Measurements from ENCODE around the gene NOA1. TPM values are rescaled to one million over a fixed set of nuclear protein-coding genes. Genes with fewer than 3 reads are reported as not detected.

NOA1 gene
- total and polyA plus RNA-seq, 4 donors, result 5.8 to 20.2 (median 14.9) TPM

DNA sequence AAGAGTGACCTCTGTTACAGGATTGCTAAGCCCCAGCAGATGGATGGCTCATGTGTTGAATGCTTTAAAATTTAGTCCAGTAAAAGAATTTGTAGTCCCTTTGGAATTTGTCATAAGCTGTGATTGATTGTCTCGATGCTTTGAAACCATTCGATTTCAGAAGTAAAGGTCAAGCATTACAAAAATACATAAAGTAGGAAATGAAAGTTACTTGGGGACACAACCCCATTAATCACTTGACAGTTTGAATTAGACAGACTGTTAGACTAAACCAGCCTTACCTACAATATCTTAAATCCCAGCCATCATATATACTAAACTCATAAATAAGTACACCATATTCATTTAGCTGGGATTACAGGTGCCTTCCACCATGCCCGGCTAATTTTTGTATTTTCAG, 63.1 kb downstream of the NOA1 start:
- no peaks in the 10 kb centered on the region for H3K27me3 ChIP-seq (ENCODE audit: control insufficient read depth in 3 of 3, insufficient read depth in 3 of 3, low read length in 2 of 3)
- TF ChIP-seq CTCF (IDR thresholded peaks at IDR 0.05; ENCODE audit: control extremely low read depth, extremely low read depth), result no peak
- no peaks in the 10 kb centered on the region for H3K9me3 ChIP-seq (ENCODE audit: control insufficient read depth in 4 of 4, insufficient read depth in 3 of 4, low read length in 3 of 4)
- DNase-seq (no peak), ATAC-seq (ENCODE audit: insufficient read depth, low FRiP score) (no peak)
- H3K36me3 ChIP-seq (ENCODE audit: control insufficient read depth in 4 of 4, insufficient read depth in 4 of 4, low read length in 4 of 4), result peaks cover 0 to 16% (median 7%) of the 10 kb centered on the region in 4 donors
- H3K4me1 ChIP-seq (ENCODE audit: control insufficient read depth in 5 of 5, insufficient read depth in 5 of 5, low read length in 5 of 5), result peaks cover 8 to 25% (median 18%) of the 10 kb centered on the region in 5 donors
- H3K9ac ChIP-seq (ENCODE audit: insufficient read depth in 1 of 2, low read length in 2 of 2), result no peak overlapping the region
- 72 to 73% methylated on average over 3 of the region's 3 CpGs for WGBS, 2 donors
- H3K27ac ChIP-seq (ENCODE audit: low read depth in 1 of 2, low read length in 1 of 2), result no peak overlapping the region
- H3K4me3 ChIP-seq, result no peak overlapping the region

Small RNA genes lying within 50 kb of the gene (small RNA-seq; reads per million reads assigned to genes)
- gene RNU6-998P (ENCODE audit: low replicate concordance), result not detected

Other genes starting within 250 kb of the NOA1 start
- gene SPINK2, start 155.9 kb downstream of the NOA1 start, total RNA-seq, result under 1 TPM in 1 of 2 donors, not detected in 1; 0.91 TPM
- not detected for gene SPINK2, start 155.9 kb downstream of the NOA1 start, polyA plus RNA-seq
- gene REST, start 69.7 kb downstream of the NOA1 start, total RNA-seq, result 10 to 100 TPM; 36.4 to 55.9 TPM
- 1 to 10 TPM; 4.0 to 7.2 TPM for gene REST, start 69.7 kb downstream of the NOA1 start, polyA plus RNA-seq
- 100 to 1,000 TPM in 1 of 2 donors, 10 to 100 TPM in 1; 66.2 to 112 TPM for gene POLR2B, start 1.3 kb upstream of the NOA1 start, total RNA-seq
- gene POLR2B, start 1.3 kb upstream of the NOA1 start, polyA plus RNA-seq, result 10 to 100 TPM; 23.4 to 39.4 TPM
- 100 to 1,000 TPM; 212 to 398 TPM for gene IGFBP7, start 132.8 kb upstream of the NOA1 start, total RNA-seq
- gene IGFBP7, start 132.8 kb upstream of the NOA1 start, polyA plus RNA-seq, result 100 to 1,000 TPM; 400 to 517 TPM

All from lung (tissue), 13 donors.